BE2C (cell line): ENCODE results near the gene SP9.

Experiments used
- DNase-seq: peaks from one replicate; pipeline ENCODE4 v3.0.0-alpha.2; 2020
- H3K27me3 ChIP-seq: fragments of 250-450 bp; sonication (Bioruptor Pico); 2 replicates; pipeline ENCODE4 v1.5.1; 2020; ENCODE audit warnings: mild to moderate bottlenecking
- H3K36me3 ChIP-seq: fragments of 250-450 bp; sonication (Bioruptor Pico); 2 replicates; pipeline ENCODE4 v1.5.1; 2020; ENCODE audit warnings: mild to moderate bottlenecking
- H3K4me1 ChIP-seq: fragments of 250-450 bp; sonication (Bioruptor Pico); 2 replicates; pipeline ENCODE4 v1.5.1; 2020
- H3K4me3 ChIP-seq: 2 replicates; pipeline ENCODE4 v1.5.1; 2011; ENCODE audit warnings: low read depth, low read length
- H3K9me3 ChIP-seq: fragments of 250-450 bp; sonication (Bioruptor Pico); 2 replicates; pipeline ENCODE4 v1.5.1; 2020
- CTCF ChIP-seq: IDR thresholded peaks from 2 replicates; pipeline ENCODE4 v1.5.1; 2012; ENCODE audit warnings: mild to moderate bottlenecking, low read depth, low read length

Gene SP9

GRCh38 chr2:174343343-174343622 is 8.5 kb downstream of the SP9 start:
- H3K4me1 ChIP-seq: no peaks in the 10 kb centered on the region
- no peak for TF ChIP-seq CTCF
- no peak overlapping the region for H3K4me3 ChIP-seq
- H3K9me3 ChIP-seq: no peaks in the 10 kb centered on the region
- no peaks in the 10 kb centered on the region for H3K36me3 ChIP-seq
- DNase-seq: no peak
- H3K27me3 ChIP-seq: peaks cover 65% of the 10 kb centered on the region

GRCh38 chr2:174343623-174344455 is 9.1 kb downstream of the SP9 start:
- no peak for TF ChIP-seq CTCF
- Histone ChIP-seq H3K9me3 (no peaks in the 10 kb centered on the region), H3K36me3 (no peaks in the 10 kb centered on the region), H3K4me3 (no peak overlapping the region), H3K27me3 (peaks cover 59% of the 10 kb centered on the region), H3K4me1 (no peaks in the 10 kb centered on the region)
- DNase-seq: no peak

- no peak for DNase-seq
- Histone ChIP-seq H3K4me3 (no peak overlapping the region), H3K9me3 (no peaks in the 10 kb centered on the region), H3K4me1 (no peaks in the 10 kb centered on the region), H3K27me3 (peaks cover 48% of the 10 kb centered on the region), H3K36me3 (no peaks in the 10 kb centered on the region)
- peak; percentile 25; the same call in 1 of the 2 replicates for TF ChIP-seq CTCF
Observed at GRCh38 chr2:174344716-174345461, 10.1 kb downstream of the SP9 start.

GRCh38 chr2:174350018-174350417 is 15.3 kb downstream of the SP9 start:
- Histone ChIP-seq H3K27me3 (no peaks in the 10 kb centered on the region), H3K4me3 (no peak overlapping the region), H3K9me3 (no peaks in the 10 kb centered on the region), H3K36me3 (no peaks in the 10 kb centered on the region), H3K4me1 (no peaks in the 10 kb centered on the region)
- peak; percentile 41 for TF ChIP-seq CTCF
- DNase-seq: no peak

- Histone ChIP-seq H3K27me3 (no peaks in the 10 kb centered on the region), H3K4me3 (no peak overlapping the region), H3K36me3 (no peaks in the 10 kb centered on the region), H3K9me3 (no peaks in the 10 kb centered on the region), H3K4me1 (no peaks in the 10 kb centered on the region)
- TF ChIP-seq CTCF: no peak
- no peak for DNase-seq
Observed at GRCh38 chr2:174350593-174351181, 15.9 kb downstream of the SP9 start.

- no peak for DNase-seq
- Histone ChIP-seq H3K4me3 (no peak overlapping the region), H3K4me1 (no peaks in the 10 kb centered on the region), H3K9me3 (no peaks in the 10 kb centered on the region), H3K27me3 (no peaks in the 10 kb centered on the region), H3K36me3 (no peaks in the 10 kb centered on the region)
- TF ChIP-seq CTCF: no peak
Observed at GRCh38 chr2:174353004-174353403, 18.2 kb downstream of the SP9 start.
